Endothelial cell of umbilical vein (primary cell): ENCODE data around the gene RAI2.

Experiments used
- EZH2 ChIP-seq: IDR thresholded peaks from 2 replicates; pipeline ENCODE4 v1.6.1; 2012; ENCODE audit warnings: borderline replicate concordance, low read depth, mild to moderate bottlenecking, moderate library complexity, low read length, inconsistent platforms; ENCODE audit not compliant: severe bottlenecking
- FOS ChIP-seq: IDR thresholded peaks from 2 replicates; pipeline ENCODE4 v1.6.1; 2011; ENCODE audit warnings: mild to moderate bottlenecking, low read length, moderate library complexity, borderline replicate concordance; ENCODE audit not compliant: insufficient read depth
- GATA2 ChIP-seq: IDR thresholded peaks from 2 replicates; pipeline ENCODE4 v1.7.0; 2011; ENCODE audit warnings: low read depth, mild to moderate bottlenecking, moderate library complexity, mixed read lengths, low read length; ENCODE audit not compliant: insufficient read length, insufficient read depth
- JUN ChIP-seq: IDR thresholded peaks from 2 replicates; pipeline ENCODE4 v1.6.1; 2011; ENCODE audit warnings: borderline replicate concordance, low read depth; ENCODE audit not compliant: insufficient read length, insufficient read depth
- MYC ChIP-seq: IDR thresholded peaks from one replicate; pipeline ENCODE4 v1.6.1; 2011; ENCODE audit warnings: mild to moderate bottlenecking, low read depth, low read length
- POLR2A ChIP-seq: IDR thresholded peaks from 2 replicates; pipeline ENCODE4 v1.6.1; 2012; ENCODE audit warnings: low read depth, mild to moderate bottlenecking, control low read depth, low read length
- POLR2AphosphoS5 ChIP-seq: IDR thresholded peaks from 2 replicates; pipeline ENCODE4 v1.6.1; 2012; ENCODE audit warnings: low read depth, mild to moderate bottlenecking, control low read depth, low read length, moderate library complexity; ENCODE audit not compliant: insufficient read depth
- TF ChIP-seq, protein P1 (sequence below), 2 donors: IDR thresholded peaks; 1 replicate in 1 of 2; 2 replicates in 1 of 2; pipeline ENCODE4 v1.5.1; 2011; ENCODE audit warnings: low read length in 2 of 2, mild to moderate bottlenecking in 2 of 2, moderate library complexity in 2 of 2, control low read depth in 1 of 2, inconsistent platforms in 1 of 2, low read depth in 1 of 2; ENCODE audit not compliant: insufficient read depth in 1 of 2; ENCODE audit errors: extremely low read depth in 1 of 2
- TF ChIP-seq, protein P2 (sequence below): IDR thresholded peaks from 2 replicates; pipeline ENCODE4 v1.6.1; 2011; ENCODE audit not compliant: insufficient read depth, insufficient read length

DNA sequence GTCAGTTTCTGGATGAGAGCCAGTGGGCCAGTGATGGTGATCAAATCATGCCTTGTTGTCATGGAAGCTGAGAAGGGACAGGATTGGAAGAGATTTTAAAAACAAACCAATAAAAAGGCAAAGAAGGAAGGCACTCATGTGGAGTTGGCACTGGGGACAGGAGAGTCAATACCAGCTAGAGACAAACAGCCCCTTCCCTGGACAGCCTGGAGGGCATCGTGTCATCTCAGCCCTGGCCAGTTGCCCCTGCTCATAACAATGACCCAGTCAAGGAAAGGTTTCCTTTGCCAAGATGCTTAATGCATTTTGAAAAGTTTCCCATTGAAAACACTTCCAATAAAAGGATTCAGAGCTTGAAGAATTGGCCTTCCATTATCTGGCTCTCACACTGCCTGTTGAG is 68.3 kb downstream of the RAI2 start:
- TF ChIP-seq POLR2A (no peak), EZH2 (no peak), GATA2 (no peak), POLR2AphosphoS5 (no peak), MYC (no peak), FOS (no peak), JUN (no peak)
- TF ChIP-seq, protein P1, sequence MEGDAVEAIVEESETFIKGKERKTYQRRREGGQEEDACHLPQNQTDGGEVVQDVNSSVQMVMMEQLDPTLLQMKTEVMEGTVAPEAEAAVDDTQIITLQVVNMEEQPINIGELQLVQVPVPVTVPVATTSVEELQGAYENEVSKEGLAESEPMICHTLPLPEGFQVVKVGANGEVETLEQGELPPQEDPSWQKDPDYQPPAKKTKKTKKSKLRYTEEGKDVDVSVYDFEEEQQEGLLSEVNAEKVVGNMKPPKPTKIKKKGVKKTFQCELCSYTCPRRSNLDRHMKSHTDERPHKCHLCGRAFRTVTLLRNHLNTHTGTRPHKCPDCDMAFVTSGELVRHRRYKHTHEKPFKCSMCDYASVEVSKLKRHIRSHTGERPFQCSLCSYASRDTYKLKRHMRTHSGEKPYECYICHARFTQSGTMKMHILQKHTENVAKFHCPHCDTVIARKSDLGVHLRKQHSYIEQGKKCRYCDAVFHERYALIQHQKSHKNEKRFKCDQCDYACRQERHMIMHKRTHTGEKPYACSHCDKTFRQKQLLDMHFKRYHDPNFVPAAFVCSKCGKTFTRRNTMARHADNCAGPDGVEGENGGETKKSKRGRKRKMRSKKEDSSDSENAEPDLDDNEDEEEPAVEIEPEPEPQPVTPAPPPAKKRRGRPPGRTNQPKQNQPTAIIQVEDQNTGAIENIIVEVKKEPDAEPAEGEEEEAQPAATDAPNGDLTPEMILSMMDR (IDR thresholded peaks at IDR 0.05; ENCODE audit: extremely low read depth in 1 of 2, insufficient read depth in 1 of 2, low read depth in 1 of 2, low read length in 2 of 2) = no peak
- TF ChIP-seq, protein P2, sequence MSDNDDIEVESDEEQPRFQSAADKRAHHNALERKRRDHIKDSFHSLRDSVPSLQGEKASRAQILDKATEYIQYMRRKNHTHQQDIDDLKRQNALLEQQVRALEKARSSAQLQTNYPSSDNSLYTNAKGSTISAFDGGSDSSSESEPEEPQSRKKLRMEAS = no peak
